Measurements from ENCODE around the gene TMEM54. TPM values are rescaled to one million over a fixed set of nuclear protein-coding genes. Genes with fewer than 3 reads are reported as not detected.
A peak's percentile ranks its signal among the peaks of the same experiment; 100 is the strongest.

The TMEM54 gene
- total RNA-seq, 1 donor from 2014 or later, result 8.0 TPM

GRCh38 chr1:32925403-32926162, 24.4 kb upstream of the TMEM54 start:
- TF ChIP-seq CTCF (IDR thresholded peaks at IDR 0.05; ENCODE audit: insufficient read depth, low read depth, low read length) (no peak), EZH2 (IDR thresholded peaks at IDR 0.05; ENCODE audit: insufficient read depth, low read length) (no peak)
- Histone ChIP-seq H3K9ac (ENCODE audit: low read length) (peak overlapping the region; percentile 18), H3K4me2 (ENCODE audit: low read length) (peak overlapping the region; percentile 72), H3K9me3 (ENCODE audit: insufficient read depth, low read depth, low read length) (no peaks in the 10 kb centered on the region), H3K4me3 (ENCODE audit: insufficient read depth, low read depth, low read length) (no peak overlapping the region), H4K20me1 (ENCODE audit: insufficient read depth, low read length) (no peaks in the 10 kb centered on the region), H2AFZ (ENCODE audit: low read depth, low read length) (peak overlapping the region; percentile 84), H3K27me3 (ENCODE audit: insufficient read depth, low read length) (peaks cover 2% of the 10 kb centered on the region), H3K36me3 (ENCODE audit: insufficient read depth, low read length) (no peaks in the 10 kb centered on the region), H3K27ac (ENCODE audit: low read depth, low read length) (no peak overlapping the region), H3K79me2 (ENCODE audit: insufficient read depth, low read length) (no peaks in the 10 kb centered on the region), H3K4me1 (ENCODE audit: insufficient read depth, low read length) (peaks cover 4% of the 10 kb centered on the region)
- no peak for DNase-seq (ENCODE audit: low read depth)
- H3K9me3 Mint-ChIP-seq (ENCODE audit: unreplicated experiment), result peaks cover 3% of the 10 kb centered on the region
- H3K27me3 Mint-ChIP-seq (ENCODE audit: low read depth, unreplicated experiment), result peaks cover 30% of the 10 kb centered on the region
- peak overlapping the region; percentile 77 for H3K27ac Mint-ChIP-seq (ENCODE audit: unreplicated experiment)
- H3K36me3 Mint-ChIP-seq (ENCODE audit: low read depth, unreplicated experiment), result no peaks in the 10 kb centered on the region
- no peak for FAIRE-seq
- peak overlapping the region; percentile 47 for H3K4me3 Mint-ChIP-seq (ENCODE audit: unreplicated experiment)
- H3K4me1 Mint-ChIP-seq (ENCODE audit: low read depth, unreplicated experiment), result peaks cover 14% of the 10 kb centered on the region

- peaks cover 4% of the 10 kb centered on the region for H3K9me3 Mint-ChIP-seq (ENCODE audit: unreplicated experiment)
- no peak overlapping the region for H3K4me3 ChIP-seq (ENCODE audit: insufficient read depth, low read depth, low read length)
- no peak for DNase-seq (ENCODE audit: low read depth)
Measured at GRCh38 chr1:32924881-32925344, 23.7 kb upstream of the TMEM54 start.

More at GRCh38 chr1:32924881-32925344, 23.7 kb upstream of the TMEM54 start:
- Histone ChIP-seq H4K20me1 (ENCODE audit: insufficient read depth, low read length) (no peaks in the 10 kb centered on the region), H2AFZ (ENCODE audit: low read depth, low read length) (peak overlapping the region; percentile 27), H3K4me2 (ENCODE audit: low read length) (peak overlapping the region; percentile 20), H3K4me1 (ENCODE audit: insufficient read depth, low read length) (peaks cover 9% of the 10 kb centered on the region), H3K27me3 (ENCODE audit: insufficient read depth, low read length) (peaks cover 2% of the 10 kb centered on the region), H3K79me2 (ENCODE audit: insufficient read depth, low read length) (no peaks in the 10 kb centered on the region), H3K9me3 (ENCODE audit: insufficient read depth, low read depth, low read length) (no peaks in the 10 kb centered on the region), H3K36me3 (ENCODE audit: insufficient read depth, low read length) (no peaks in the 10 kb centered on the region), H3K9ac (ENCODE audit: low read length) (no peak overlapping the region), H3K27ac (ENCODE audit: low read depth, low read length) (no peak overlapping the region)
- Mint-ChIP-seq H3K27me3 (ENCODE audit: low read depth, unreplicated experiment) (peaks cover 30% of the 10 kb centered on the region), H3K27ac (ENCODE audit: unreplicated experiment) (no peak overlapping the region), H3K4me3 (ENCODE audit: unreplicated experiment) (no peak overlapping the region), H3K36me3 (ENCODE audit: low read depth, unreplicated experiment) (no peaks in the 10 kb centered on the region), H3K4me1 (ENCODE audit: low read depth, unreplicated experiment) (peaks cover 18% of the 10 kb centered on the region)
- FAIRE-seq, result no peak
- no peak for TF ChIP-seq EZH2 (IDR thresholded peaks at IDR 0.05; ENCODE audit: insufficient read depth, low read length)
- no peak for TF ChIP-seq CTCF (IDR thresholded peaks at IDR 0.05; ENCODE audit: insufficient read depth, low read depth, low read length)
